Fibroblast of gingiva (primary cell): Measurements from ENCODE around the gene PRSS23.

Experiments used
- DNase-seq: peaks from one replicate; pipeline ENCODE4 v3.0.0-alpha.2; 2011; ENCODE audit warnings: low read depth

The PRSS23 gene

DNA sequence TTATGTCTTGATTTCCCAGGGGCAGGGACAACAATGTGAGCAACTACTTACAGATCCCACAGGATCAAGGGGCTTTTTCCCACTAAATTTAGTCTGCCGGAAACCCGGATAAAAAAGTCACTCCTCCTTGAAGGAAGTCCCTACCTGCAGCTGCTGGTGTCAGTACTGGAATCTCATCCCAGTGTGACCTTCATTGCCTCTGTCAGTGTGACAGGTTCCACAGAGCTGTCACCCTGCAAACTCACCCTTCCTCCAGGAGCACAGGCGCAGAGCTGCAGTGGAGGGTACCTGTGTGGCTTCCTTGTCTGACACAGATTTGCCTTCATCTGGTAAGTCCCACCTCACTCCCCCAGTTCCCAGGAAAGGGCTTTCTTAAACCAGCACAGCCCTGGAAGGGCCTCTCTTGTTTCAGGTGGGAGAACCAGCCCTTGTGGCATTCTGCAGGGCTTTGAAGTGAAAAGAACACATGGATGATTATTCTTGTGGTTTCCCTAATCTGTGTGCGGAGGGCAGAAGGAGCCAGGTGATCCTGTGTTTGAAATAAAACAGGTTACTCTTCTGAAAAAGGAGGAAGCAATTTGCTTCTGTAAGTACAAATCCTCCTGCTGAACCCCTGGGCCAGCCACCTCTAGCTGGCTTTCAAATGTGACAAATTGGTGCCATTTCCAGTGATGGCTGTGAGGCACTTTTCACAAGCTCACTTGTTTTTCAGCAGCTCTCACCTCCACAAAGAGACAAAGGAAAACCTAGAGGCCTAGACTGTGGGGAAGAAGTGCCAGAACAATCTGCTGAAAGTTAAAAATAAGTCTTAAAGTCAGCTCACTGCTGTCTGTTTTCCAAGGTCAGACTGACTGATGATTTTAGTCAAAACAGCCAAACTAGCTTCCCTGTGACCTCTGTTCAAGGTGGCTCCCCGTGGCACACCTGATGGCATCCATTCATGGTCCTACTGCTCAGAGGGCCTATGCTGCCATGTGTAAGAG is 9.2 kb upstream of the PRSS23 start:
- no peak for DNase-seq

DNA sequence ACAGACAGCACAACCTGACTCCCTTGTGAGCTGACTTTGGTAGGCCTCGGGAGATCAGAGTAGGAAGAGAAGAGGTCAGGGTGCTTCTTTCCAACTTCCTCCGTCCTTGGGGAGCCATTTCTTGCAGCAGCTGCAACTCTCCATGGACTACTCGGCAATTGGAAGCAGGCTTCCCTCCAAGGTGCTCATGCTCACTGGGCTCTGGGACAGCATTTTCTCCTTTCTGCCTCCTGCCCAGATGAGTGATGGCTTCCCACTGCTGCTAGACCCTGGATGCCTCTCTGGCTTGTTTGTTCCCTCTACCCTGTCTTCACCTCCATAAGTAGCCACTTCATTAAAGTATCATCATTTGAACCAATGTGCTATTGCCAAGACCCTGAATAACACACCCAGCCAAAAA is 8.2 kb upstream of the PRSS23 start:
- DNase-seq: no peak

DNA sequence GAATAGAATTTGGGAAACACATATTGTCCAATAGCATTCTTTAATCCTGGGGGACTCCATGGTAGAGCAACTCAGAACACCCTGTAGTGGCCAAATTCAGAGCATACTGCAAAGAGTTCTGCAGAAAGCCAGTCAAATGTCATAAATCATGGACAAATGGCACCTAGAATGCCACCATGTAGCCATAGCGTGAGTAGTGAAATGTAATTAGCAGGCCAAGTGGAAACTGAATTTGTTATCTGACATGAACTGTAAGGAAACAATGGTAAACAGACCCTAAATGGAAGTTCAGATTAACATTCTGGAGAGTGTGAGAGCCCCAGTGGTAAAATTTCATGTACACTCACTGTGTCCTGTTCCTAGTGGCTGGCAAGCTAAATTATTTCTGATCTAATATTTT is 7.0 kb upstream of the PRSS23 start:
- DNase-seq: no peak

- DNase-seq: no peak
Observed at GRCh38 chr11:86795511-86795910, 4.8 kb upstream of the PRSS23 start.

- no peak for DNase-seq
Observed at GRCh38 chr11:86795949-86796348, 4.4 kb upstream of the PRSS23 start.

GRCh38 chr11:86797133-86797532 is 3.2 kb upstream of the PRSS23 start:
- no peak for DNase-seq

DNA sequence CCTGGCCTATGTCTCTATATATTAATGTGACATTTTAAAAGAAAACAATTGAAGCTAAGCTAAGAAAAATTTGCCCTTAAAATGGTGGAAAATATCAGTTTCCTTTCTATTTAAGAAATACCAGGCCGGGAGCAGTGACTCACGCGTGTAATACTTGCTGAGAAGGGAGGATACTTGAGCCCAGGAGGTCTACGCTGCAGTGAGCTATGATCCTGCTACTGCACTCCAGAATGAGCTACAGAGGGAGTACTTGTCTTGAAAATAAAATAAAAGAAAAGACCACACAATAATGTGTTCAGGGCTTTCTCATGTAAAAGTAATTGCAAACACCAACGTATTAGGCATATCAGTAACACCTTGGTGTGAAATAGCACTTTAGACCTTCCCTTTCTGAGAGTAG is 1.4 kb upstream of the PRSS23 start:
- peak; percentile 87 for DNase-seq

GRCh38 chr11:86799680-86800075 is 664 bp upstream of the PRSS23 start:
- DNase-seq: no peak

GRCh38 chr11:86800960-86801272 is 574 bp downstream of the PRSS23 start:
- DNase-seq: no peak

GRCh38 chr11:86801364-86801763 is 1.0 kb downstream of the PRSS23 start:
- DNase-seq: no peak

GRCh38 chr11:86802146-86802545 is 1.8 kb downstream of the PRSS23 start:
- no peak for DNase-seq

GRCh38 chr11:86802601-86803051 is 2.3 kb downstream of the PRSS23 start:
- peak; percentile 46 for DNase-seq

DNA sequence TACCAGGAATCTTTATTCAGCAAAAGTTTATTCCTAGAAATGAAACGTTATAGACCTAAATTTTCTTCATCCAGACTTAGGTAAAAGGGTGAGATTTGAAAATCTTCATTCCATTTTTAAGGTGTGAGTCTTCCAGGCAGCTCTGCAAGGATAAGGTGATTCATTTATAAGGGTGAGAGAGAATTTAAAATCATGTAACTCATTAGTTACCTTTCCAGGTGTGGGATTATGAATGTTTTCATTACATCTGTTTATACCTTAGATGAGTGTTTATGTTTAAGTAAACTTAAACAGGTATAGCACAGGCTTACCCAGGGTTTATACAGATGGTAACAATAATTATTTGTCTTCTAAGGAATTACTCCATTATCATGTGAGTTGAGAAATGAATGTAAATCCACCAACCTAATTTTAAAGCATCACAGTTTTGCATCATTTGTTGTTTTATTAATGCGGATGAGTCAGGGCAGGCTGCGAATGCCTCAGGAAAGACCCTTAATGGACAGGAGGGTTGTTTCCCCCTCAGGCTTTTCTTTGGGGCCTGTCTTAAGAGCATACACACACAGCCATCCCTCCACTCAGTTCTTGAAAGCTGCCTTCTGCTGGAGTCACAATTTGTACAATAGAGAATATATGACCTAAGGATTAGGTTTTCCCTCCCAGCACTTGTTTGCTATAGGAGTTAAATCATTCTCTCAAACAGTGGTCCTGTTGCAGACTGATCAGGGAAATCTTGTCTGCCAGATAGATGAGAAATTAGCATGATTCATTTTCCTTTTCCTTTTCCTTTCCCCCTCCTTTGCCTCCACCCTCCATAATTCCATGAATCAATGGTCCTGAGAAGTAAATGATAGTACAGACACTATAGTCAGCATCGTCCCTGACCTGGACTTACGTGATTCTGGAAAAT is 3.0 kb downstream of the PRSS23 start:
- no peak for DNase-seq

DNA sequence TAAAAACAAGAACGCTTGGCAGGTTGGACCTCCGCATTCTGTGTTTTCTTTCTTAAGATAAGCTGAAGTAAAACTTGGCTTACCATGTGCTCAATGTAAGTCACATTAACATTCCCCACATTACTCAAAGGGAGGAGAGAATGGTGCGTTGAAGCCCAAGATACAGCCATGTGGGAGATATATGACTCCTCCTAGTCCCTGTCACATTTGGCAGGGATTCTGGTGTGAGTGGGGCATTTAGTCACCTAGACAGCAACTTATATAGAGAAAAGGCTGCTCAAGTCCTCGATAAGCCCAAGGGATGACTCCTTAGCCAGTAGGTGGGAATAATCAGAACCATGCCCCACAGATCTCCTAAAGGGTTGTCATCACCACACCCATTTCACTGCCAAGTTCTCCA is 4.6 kb downstream of the PRSS23 start:
- DNase-seq: no peak

GRCh38 chr11:86805873-86806310 is 5.5 kb downstream of the PRSS23 start:
- no peak for DNase-seq

DNA sequence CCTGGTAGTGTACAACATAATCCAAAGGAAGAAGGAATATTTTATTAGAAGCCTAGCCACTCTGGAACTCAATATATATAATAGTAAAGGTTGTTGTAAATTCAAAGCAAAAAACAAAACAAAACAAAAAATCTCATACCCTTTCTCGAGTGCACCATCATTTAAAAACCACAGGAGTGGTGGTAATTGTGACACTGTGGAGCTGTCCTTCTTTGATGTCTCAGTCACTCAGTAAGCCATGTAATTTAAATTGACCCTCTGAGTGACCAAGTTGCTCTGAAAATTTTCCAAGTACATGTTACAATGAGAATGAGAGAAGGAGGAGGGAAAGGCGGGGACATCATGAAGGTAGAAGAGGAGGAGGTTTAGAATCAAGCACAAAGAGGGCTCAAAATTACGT is 6.6 kb downstream of the PRSS23 start:
- no peak for DNase-seq

GRCh38 chr11:86807360-86807759 is 7.0 kb downstream of the PRSS23 start:
- no peak for DNase-seq

GRCh38 chr11:86809561-86809960 is 9.2 kb downstream of the PRSS23 start:
- DNase-seq: peak; percentile 29

DNA sequence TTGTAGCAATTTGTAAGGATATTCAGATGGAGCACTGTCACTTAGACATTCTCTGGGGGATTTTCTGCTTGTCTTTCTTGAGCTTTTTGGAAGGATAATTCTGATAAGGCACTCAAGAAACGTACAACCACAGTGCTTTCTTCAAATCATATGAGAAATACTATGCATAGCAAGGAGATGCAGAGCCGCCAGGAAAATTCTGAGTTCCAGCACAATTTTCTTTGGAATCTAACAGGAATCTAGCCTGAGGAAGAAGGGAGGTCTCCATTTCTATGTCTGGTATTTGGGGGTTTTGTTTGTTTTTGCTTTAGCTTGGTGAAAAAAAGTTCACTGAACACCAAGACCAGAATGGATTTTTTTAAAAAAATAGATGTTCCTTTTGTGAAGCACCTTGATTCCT is 9.9 kb downstream of the PRSS23 start:
- DNase-seq: no peak

- DNase-seq: no peak
Observed at GRCh38 chr11:86811637-86812321, 11.4 kb downstream of the PRSS23 start.

- no peak for DNase-seq
Observed at GRCh38 chr11:86812322-86812670, 12.0 kb downstream of the PRSS23 start.

DNA sequence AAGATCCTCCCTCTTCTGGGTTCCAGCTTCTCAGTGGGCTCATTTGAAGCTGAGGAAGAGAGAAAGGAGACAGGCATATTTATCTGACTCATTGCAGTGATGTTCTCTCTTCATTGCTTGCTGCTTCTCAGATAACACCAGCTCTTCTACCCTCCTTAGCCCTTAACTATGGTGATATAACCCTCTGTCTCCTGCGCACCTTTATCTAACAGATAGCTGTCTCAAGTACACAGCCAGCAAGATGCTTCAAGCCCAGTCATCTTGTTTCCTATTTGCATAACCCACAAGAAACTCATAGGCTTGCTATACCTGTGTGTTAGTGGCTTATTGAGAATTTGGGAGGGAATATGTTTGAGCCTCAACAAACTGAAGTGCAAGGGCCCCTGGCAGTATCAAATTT is 12.6 kb downstream of the PRSS23 start:
- DNase-seq: no peak
